Fibroblast of skin of right biceps (primary cell): Measurements from ENCODE around the gene UGT1A5.
"Not testable (repeated sequence)": the region's sequence is repeated elsewhere in the genome, so short reads cannot be mapped to it uniquely, and the experiment has no call there.

ENCODE experiments used
- DNase-seq: peaks from one replicate; pipeline ENCODE4 v3.0.0-alpha.2; 2013

UGT1A5 gene

DNA sequence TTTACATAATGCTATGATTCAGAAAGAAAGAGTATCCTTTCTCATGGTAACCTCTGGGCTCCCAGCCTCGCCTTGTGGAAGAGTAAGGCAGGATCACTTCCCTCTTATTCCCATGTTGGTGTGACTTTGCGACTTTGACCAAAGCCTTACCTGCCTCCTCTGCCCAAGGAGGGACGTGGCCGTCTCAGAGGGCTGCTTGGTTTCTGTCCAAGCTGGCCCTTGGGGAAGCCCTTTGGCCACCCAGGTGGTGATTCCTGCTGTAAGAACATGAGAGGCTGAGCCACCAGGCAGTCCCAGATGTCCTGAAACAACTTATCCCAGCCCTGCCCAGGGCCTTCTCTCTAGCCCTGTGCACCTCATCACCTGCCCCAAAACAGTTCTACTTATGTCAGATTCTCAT, 14.0 kb upstream of the UGT1A5 start:
- DNase-seq = no peak

- no peak for DNase-seq
Observed at GRCh38 chr2:233699424-233700027, 13.2 kb upstream of the UGT1A5 start.

DNA sequence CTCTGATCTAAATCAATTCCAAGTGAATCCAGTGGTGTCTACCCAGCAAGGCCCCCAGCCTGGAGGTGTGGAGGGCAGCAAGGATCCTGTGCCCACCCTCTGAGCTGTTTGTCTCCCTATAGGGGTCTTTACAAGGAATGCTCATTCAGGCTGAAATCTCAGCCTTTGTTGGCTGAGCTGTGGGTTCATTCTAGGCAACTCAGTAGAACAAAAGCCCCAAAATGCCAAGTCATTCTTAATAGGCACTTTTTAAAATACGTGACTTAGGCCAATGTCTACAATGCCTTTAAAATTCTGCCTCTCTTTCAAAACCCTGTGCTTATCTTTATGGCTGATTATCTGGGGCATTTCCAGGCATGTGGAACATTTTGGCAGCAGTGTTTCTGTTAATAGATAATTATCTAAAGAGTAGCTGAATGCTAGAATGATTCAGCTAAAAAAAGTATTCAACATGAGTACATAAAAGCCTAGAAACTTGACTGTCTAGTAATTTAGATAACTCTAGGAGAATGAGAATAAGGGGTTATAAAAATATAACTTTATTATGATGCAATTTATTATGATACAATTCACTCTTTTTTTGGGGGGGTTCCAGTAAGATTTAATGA, 12.6 kb upstream of the UGT1A5 start:
- DNase-seq = peak; percentile 6

- DNase-seq = not testable (repeated sequence)
Observed at GRCh38 chr2:233700842-233701241, 11.9 kb upstream of the UGT1A5 start.

DNA sequence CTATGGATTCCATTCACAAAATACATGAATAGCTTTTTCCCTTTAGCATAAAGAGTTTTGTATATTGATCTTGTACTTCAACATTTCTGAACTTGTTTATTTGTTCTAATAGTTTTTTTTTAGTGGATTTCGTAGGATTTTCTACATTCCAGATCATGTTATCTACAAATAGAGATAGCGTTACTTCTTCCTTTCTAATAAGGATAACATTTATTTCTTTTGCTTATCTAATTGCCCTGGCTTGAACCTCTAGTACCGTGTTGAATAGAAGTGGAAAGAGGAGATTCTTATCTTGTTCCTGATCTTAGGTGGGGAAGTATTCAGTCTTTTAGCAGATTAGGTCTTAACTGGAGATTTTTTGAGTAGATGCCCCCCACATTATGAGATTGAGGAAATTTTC, 10.5 kb upstream of the UGT1A5 start:
- DNase-seq = no peak

DNA sequence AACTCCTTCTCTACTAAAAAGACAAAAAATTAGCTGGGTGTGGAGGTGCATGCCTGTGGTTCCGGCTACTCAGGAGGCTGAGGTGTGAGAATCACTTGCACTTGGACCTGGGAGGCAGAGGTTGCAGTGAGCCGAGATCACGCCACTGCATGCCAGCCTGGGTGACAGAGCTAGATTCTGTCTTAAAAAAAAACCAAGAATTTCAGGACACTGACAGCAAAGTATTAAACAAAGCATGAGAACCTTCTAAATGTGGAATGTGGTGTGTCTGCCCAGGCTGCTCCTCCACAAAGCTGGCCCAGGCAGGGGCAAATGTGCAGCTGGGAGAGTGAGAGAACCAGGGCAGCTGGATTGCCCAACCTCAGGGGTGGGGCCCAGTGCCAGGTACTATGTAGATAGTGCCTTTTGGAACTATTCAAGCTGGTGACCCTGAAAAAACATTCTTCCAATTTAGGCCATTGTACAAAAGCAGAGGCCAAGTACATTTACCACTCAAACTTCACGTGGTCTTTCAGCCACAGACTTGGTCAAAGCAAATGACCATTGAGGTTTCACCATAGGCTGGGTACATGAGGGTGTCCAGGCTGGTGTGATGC, 6.7 kb upstream of the UGT1A5 start:
- DNase-seq = no peak

DNA sequence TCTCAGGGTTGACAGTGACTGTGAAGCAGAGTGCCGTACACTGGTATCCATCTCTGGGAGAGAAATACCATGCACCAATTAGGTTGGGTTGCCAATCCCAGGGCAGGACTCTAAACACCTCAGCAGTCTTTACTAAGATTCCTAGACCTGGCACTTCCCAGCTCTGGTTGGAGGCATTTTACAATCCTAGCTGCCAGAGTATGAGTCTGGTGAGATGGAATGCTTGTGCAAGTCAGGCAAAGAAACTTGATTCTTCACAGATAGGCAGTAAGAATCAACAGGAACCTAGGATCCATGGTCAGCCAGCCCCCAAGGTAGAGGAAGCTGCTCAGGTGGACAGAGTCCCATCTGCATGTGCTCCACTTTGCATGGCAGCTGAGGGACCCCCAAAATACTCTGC, 6.0 kb upstream of the UGT1A5 start:
- no peak for DNase-seq

- DNase-seq = no peak
Observed at GRCh38 chr2:233707940-233708644, 4.6 kb upstream of the UGT1A5 start.

DNA sequence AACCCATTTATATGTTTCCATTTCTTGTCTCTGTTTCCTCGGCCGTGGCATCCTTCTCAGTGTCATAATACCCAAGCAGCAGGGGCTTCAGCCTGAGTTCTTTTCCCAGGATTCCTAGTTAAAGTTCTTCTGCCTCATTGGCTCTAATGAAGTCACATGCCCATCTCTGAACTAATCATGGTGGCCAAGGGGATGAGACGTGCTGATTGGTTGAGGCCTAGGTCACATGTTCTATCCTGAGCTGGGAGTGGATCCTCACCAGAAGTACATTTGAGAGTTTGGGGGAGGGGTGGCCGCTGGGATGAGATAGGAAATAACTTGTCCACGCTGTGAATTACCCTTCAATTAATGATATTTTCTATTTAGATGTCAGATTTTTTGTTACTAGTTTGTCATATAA, 3.8 kb upstream of the UGT1A5 start:
- DNase-seq = no peak

GRCh38 chr2:233711312-233712008, 1.2 kb upstream of the UGT1A5 start:
- peak; percentile 69 for DNase-seq

- no peak for DNase-seq
Observed at GRCh38 chr2:233713262-233713615, 532 bp downstream of the UGT1A5 start.

DNA sequence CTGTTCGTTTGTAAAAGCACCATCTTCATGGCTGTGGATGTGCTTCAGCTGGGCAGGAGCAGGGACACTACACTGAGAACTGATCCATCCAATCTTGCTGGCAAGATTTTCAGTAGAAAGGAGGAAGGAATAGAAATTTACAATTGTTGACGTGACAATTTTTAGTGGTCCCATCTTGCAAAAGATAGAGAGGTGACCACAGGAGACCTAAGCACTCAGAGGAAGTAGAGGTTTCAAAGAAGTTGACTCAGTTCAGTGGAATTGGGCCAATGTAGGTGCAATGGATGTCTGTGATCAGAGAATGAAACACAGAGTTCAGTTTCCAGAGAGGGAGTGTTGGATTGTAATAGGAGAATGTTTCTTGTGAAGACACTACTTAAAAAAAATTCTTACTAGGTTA, 1.4 kb downstream of the UGT1A5 start:
- no peak for DNase-seq

GRCh38 chr2:233718552-233718951, 5.8 kb downstream of the UGT1A5 start, which contains the start of gene UGT1A4:
Gene UGT1A4, plus strand, starts transcription at chr2:233718736. Its CDS starts 85 bp downstream, at chr2:233718821.
- no peak for DNase-seq

- DNase-seq = no peak
Observed at GRCh38 chr2:233728723-233729301, 16.1 kb downstream of the UGT1A5 start, which contains the start of gene UGT1A3. Gene UGT1A3, plus strand, starts transcription at chr2:233729042. Its CDS starts 85 bp downstream, at chr2:233729127.

- DNase-seq = not testable (repeated sequence)
Observed at GRCh38 chr2:233736868-233737653, 24.4 kb downstream of the UGT1A5 start.

DNA sequence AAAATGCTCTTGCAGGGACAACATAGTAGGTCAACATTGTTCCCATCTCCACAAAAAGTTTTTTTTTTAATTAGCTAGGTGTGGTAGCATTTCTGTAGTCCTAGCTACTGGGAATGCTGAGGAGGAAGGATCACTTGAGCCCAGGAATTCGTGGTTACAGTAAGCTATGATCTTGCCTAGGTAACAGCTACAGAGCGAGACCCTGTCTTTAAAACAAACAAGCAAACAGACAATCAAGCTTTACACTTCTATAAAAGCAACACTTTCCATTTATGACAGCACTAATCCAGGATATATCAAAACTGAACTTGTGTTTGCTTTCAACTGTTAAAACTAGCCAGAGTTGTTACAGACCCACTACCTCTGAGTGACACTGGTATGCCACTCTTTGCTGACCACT, 28.2 kb downstream of the UGT1A5 start:
- DNase-seq = no peak

DNA sequence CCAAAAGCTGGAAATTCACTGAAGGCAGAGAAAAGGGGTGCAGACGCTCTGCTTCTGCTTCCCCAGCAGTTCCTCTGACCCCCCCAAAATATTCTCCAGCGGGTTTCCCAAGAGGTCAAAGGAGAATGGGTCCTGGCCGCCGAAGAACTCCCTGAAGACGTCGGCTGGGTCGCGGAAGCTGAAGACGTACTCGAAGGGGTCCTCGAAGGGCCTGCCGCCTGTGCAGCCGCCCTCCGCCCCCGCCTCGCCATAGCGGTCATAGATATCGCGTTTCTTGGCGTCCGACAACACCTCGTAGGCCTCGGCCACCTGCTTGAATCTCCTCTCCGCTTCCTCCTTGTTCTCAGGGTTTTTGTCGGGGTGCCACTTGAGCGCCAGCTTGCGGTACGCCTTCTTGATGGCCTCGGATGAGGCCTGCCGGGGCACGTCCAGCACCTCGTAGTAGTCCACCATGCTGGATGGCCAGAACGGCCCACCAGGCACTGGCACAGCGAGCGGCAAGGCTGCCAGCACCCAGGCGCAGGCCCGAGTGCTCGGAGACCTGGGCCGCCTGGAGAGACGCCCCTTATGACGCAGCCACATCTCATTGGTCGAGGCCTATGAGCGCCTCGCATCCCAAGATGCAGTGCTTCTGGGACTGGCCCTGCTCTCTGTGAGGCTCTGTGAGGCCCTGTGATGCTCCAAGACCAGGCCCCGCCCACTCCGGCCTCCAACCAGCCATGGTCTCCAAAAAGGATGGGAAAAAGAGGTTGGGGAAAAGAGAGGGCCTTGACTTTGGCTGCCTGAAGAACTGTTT, 31.0 kb downstream of the UGT1A5 start:
- DNase-seq = no peak

- no peak for DNase-seq
Observed at GRCh38 chr2:233745073-233745755, 32.5 kb downstream of the UGT1A5 start.

DNA sequence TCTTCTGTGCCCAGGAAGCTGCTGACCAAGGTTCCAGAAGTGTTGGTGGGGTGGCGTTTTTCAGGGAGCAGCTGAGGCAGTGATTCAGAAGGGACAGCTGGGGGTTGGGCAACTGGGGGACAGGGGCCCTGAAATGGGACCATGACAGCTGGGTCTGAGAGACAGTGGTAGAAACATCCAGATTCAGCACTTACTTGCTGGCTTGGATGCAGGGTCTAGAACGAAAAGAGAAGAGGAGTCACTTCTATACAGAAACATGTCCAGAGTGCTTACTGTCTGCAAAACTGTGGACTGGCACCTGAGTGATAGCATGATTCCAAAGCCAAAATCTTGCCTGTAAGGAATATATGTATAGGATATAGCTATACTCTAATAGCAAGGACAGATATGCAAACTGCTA, 33.1 kb downstream of the UGT1A5 start:
- not testable (repeated sequence) for DNase-seq

DNA sequence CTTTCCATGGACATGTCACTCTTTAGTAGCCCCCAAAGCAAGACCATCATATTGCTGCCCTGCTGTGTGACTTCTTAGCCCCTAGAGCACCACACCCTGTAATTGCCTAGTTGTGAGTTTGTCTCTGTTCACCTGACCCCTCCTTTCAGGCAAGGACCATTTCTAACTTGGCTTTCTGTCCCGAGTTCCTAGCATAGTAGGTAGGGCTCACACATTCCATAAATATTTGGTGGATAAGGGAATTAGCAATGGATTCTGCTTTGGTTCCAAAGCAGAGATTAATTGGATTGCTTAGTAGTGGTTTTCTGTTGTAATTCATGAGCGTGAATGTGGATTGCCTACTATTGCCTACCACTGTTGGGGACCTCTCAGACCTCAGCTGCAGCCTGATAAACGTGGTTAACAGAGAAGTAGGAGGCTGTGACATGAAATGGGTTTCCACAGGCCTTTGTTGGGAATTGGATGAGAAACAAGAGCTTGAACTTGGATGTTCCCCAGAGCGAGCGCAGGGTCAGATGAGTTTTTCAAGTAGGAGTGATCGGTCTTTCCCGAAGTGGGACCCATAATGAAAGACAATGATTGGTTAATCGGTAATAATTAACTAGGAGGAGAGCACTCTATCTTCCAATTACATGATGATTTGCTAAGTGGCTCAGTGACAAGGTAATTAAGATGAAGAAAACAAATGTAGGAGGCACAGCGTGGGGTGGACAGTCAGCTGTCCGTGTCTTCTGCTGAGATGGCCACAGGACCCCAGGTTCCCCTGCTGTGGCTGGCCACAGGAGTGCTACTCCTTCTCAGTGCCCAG, 34.0 kb downstream of the UGT1A5 start:
- DNase-seq = no peak
